Measurements from ENCODE around the gene AHCYL2.
"Not testable (repeated sequence)": the region's sequence is repeated elsewhere in the genome, so short reads cannot be mapped to it uniquely, and the experiment has no call there.

The AHCYL2 gene

DNA sequence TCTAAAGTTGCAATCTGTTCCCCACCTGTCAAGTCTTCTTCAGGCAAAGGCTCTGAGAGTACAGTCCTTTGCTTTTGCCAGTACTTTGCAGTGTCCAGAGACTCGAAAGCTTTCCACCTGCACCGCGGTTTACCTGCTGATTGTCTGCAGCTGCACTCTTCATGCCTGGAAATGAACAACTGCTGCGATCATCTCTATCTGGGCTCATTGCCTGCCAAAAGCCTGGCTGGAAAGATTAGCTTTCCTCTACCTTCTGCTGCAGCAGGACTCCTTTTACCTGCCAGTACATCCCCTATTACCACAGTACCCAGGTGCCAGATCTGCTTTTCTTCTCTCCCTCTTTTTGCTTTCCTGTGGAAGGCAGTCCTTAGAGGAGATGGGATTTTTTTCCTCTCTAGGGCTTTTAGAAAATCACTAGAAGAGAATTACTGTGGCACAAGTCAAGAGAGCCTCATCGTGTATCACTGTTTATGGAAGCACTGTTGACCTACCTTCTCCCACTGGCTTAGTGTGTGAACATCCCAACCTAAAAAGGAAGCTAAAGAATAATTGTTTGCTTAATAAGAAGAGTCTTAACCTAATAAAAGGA is 211.6 kb downstream of the AHCYL2 start:
- ChIA-PET POLR2A (no interaction called here), CTCF (no interaction called here)
- TF ChIP-seq ARNT (IDR thresholded peaks at IDR 0.05) (no peak), SUZ12 (IDR thresholded peaks at IDR 0.05) (no peak), TARDBP (IDR thresholded peaks at IDR 0.05) (no peak), FOXA1 (IDR thresholded peaks at IDR 0.05) (no peak), LEF1 (IDR thresholded peaks at IDR 0.05; ENCODE audit: borderline replicate concordance) (no peak), L3MBTL2 (conservative IDR thresholded peaks at IDR 0.05) (no peak), ZNF384 (IDR thresholded peaks at IDR 0.05) (no peak), FOXK2 (IDR thresholded peaks at IDR 0.05) (no peak), HDGF (IDR thresholded peaks at IDR 0.05; ENCODE audit: borderline replicate concordance) (no peak)
- DNase-seq (ENCODE audit: extremely low spot score), result no peak

DNA sequence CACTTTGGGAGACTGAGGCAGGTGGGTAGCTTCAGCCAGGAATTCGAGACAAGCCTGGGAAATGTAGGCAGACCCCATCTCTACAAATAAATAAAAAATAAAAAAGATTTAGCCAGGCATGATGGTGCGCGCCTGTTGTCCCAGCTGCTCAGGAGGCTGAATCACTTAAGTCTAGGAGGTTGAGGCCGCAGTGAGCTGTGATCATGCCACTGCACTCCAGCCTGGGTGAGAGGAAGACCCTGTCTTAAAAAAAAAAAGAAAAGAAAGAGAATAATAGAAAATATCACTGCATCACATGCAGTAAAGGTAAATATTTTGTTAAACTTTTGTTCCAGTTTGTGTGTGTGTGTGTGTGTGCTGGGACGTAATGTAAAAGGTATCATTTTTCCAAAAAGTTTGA is 212.4 kb downstream of the AHCYL2 start:
- ChIA-PET POLR2A (no interaction called here), CTCF (no interaction called here)
- no peak for TF ChIP-seq ARNT (IDR thresholded peaks at IDR 0.05)
- no peak for TF ChIP-seq SP1 (IDR thresholded peaks at IDR 0.05)
- TF ChIP-seq FOXM1 (IDR thresholded peaks at IDR 0.05; ENCODE audit: borderline replicate concordance), result no peak
- TF ChIP-seq FOXK2 (IDR thresholded peaks at IDR 0.05), result no peak
- no peak for TF ChIP-seq ZNF384 (IDR thresholded peaks at IDR 0.05)
- no peak for DNase-seq (ENCODE audit: extremely low spot score)

DNA sequence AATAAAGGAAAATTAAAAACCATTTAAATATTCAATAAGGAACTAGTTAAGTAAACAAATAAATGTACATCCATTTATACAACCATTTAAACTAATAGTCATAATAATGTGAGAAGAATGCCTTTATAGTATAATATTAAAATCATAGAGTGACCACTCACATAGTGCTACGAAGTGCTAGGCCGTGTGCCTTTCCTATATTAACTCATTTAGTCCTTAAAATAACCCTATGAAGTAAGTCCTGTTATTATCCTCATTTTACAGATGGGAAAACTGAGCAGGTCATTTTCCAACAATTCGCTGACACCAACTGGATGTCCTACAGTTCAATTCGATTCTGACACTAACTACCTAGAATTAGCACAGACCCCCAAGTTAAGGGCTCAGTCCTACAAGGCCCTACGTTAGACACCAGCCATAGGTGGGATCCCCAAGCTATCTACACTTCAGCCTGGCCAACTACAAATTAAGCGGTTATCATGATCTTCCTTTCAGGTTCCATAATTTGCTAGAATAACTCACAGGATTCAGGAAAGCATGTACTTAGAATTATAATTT is 213.5 kb downstream of the AHCYL2 start:
- ChIA-PET POLR2A (no interaction called here), CTCF (interaction anchor here (1.5 kb wide), 1 partner anchor 95 kb away, joined by 4 read pairs; no protein-coding TSS in a partner anchor)
- no peak for DNase-seq (ENCODE audit: extremely low spot score)
- TF ChIP-seq FOXA1 (IDR thresholded peaks at IDR 0.05), result no peak
- no peak for TF ChIP-seq ZNF384 (IDR thresholded peaks at IDR 0.05)
- TF ChIP-seq LEF1 (IDR thresholded peaks at IDR 0.05; ENCODE audit: borderline replicate concordance), result no peak
- no peak for TF ChIP-seq FOXK2 (IDR thresholded peaks at IDR 0.05)
- no peak for TF ChIP-seq NFRKB (IDR thresholded peaks at IDR 0.05)
- TF ChIP-seq TARDBP (IDR thresholded peaks at IDR 0.05), result no peak
- TF ChIP-seq SUZ12 (IDR thresholded peaks at IDR 0.05), result no peak
- no peak for TF ChIP-seq ARNT (IDR thresholded peaks at IDR 0.05)
- no peak for TF ChIP-seq CTBP1 (IDR thresholded peaks at IDR 0.05; ENCODE audit: borderline replicate concordance)
- no peak for TF ChIP-seq L3MBTL2 (conservative IDR thresholded peaks at IDR 0.05)
- TF ChIP-seq ELF4 (IDR thresholded peaks at IDR 0.05), result no peak
- no peak for TF ChIP-seq HDGF (IDR thresholded peaks at IDR 0.05; ENCODE audit: borderline replicate concordance)

DNA sequence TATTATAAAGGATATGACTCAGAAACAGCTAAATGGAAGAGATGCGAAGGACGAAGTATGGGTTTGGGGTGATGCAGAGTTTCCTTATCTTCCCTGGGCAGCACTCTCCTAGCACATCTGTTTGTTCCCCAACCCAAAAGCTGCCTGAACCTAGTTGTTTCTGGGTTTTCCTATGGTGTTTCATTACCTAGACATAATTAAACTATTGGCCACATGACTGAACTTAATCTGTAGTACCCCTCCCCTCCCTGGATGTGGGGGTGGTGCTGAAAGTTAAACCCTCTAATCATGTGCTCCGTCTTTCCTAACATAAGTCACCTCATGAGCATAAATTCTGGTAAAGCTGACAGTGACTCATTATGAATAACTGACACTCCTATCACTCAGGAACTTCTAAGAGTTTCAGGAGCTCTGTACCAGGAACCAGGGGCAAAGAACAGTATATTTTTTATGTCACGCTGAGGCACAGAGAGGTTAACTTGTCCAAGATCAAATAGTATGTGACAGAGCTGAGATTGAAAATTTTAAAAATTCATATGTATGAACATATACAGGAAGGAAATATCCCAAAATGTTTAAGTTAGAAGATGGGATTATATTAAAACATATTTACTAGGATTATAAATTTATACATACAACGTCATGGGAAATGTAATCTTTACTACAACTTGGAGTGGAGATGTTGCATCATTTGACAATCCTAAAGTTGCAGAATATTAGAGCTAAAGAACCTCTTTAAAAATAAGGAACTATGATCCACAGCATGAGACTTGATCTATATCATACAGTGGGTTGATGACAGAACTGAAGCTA is 214.2 kb downstream of the AHCYL2 start:
- DNase-seq (ENCODE audit: extremely low spot score), result no peak
- TF ChIP-seq FOXM1 (IDR thresholded peaks at IDR 0.05; ENCODE audit: borderline replicate concordance) (no peak), FOXK2 (IDR thresholded peaks at IDR 0.05) (no peak)
- TF ChIP-seq, protein P1, sequence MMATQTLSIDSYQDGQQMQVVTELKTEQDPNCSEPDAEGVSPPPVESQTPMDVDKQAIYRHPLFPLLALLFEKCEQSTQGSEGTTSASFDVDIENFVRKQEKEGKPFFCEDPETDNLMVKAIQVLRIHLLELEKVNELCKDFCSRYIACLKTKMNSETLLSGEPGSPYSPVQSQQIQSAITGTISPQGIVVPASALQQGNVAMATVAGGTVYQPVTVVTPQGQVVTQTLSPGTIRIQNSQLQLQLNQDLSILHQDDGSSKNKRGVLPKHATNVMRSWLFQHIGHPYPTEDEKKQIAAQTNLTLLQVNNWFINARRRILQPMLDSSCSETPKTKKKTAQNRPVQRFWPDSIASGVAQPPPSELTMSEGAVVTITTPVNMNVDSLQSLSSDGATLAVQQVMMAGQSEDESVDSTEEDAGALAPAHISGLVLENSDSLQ (IDR thresholded peaks at IDR 0.05), result peak; percentile 53
- ChIA-PET POLR2A (no interaction called here), CTCF (interaction anchor here (0.5 to 1.5 kb wide), 2 partner anchors 63 to 96 kb away, joined by 3 to 4 read pairs; no protein-coding TSS in a partner anchor)

DNA sequence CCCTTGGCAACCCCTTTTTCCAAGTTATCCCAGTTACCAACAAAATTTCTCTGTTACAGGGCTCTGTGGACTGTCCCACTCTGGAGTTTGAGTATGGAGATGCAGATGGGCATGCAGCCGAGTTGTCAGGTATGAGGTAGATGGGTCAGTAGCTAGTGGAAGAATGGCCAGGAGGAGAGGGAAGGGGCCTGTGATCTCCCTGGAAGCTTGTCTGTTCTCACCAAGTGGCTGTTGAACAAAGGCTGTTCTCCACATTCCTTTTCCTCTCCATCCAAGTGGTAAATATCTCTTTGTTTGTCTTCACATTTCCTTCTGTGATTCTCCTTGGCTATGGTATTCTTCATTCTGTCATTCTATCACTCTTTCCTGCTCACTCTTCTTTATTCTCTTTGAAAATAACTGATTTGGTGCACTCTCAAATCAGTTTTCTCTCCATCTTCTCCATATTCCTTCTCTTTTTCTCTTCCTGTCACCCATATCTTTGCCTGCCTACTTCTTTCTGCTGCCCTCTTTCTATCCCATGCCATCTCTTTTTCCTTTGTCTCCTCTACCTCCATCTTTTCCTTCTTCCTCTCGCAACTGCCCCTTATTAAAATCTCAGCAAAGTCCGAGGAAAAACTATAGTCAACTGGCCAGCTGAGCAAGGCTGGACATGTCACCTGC is 215.3 kb downstream of the AHCYL2 start:
- DNase-seq (ENCODE audit: extremely low spot score), result no peak
- ChIA-PET CTCF (interaction anchor here (0.7 kb wide), 1 partner anchor 32 kb away, joined by 3 read pairs; no protein-coding TSS in a partner anchor), POLR2A (no interaction called here)
- TF ChIP-seq CTBP1 (IDR thresholded peaks at IDR 0.05; ENCODE audit: borderline replicate concordance), result no peak
- no peak for TF ChIP-seq FOXM1 (IDR thresholded peaks at IDR 0.05; ENCODE audit: borderline replicate concordance)
- TF ChIP-seq SUZ12 (IDR thresholded peaks at IDR 0.05), result no peak
- TF ChIP-seq FOXA1 (IDR thresholded peaks at IDR 0.05), result no peak
- no peak for TF ChIP-seq TARDBP (IDR thresholded peaks at IDR 0.05)
- no peak for TF ChIP-seq SP1 (IDR thresholded peaks at IDR 0.05)
- TF ChIP-seq HDGF (IDR thresholded peaks at IDR 0.05; ENCODE audit: borderline replicate concordance), result no peak
- no peak for TF ChIP-seq ELF4 (IDR thresholded peaks at IDR 0.05)
- no peak for TF ChIP-seq LEF1 (IDR thresholded peaks at IDR 0.05; ENCODE audit: borderline replicate concordance)
- TF ChIP-seq BHLHE40 (IDR thresholded peaks at IDR 0.05; ENCODE audit: borderline replicate concordance), result no peak
- TF ChIP-seq, protein P1 (IDR thresholded peaks at IDR 0.05), result no peak

DNA sequence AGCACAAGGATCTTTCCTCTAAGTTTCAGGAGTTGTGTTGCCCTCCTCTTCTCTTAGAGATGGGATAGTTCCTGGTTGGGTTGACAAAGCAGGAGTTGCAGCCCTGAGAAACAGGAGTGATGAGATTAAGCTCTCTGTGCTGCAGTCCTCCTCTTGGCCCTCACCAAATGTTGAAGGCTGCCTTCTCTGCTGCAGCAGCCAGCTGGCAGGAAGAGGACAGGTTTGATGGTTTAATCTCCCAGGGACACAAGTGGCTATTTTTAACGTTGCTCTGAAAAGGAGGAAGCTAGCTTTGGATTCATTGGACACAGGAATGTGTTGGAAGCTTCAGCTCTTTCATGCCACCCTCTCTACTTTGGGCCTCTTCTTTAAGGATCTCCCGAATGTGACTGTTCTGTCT is 218.8 kb downstream of the AHCYL2 start:
- CTCF ChIA-PET, result interaction anchor here (0.7 kb wide), 1 partner anchor 201 kb away, joined by 4 read pairs; no protein-coding TSS in a partner anchor
- POLR2A ChIA-PET, result interaction anchor here (1.5 kb wide), 1 partner anchor 9 kb away, joined by 7 read pairs; the partner anchor contains the start of gene STRIP2
- TF ChIP-seq L3MBTL2 (conservative IDR thresholded peaks at IDR 0.05), result no peak
- no peak for TF ChIP-seq SUZ12 (IDR thresholded peaks at IDR 0.05)
- TF ChIP-seq ZNF384 (IDR thresholded peaks at IDR 0.05), result no peak
- no peak for TF ChIP-seq CTBP1 (IDR thresholded peaks at IDR 0.05; ENCODE audit: borderline replicate concordance)
- no peak for TF ChIP-seq FOXA1 (IDR thresholded peaks at IDR 0.05)
- no peak for TF ChIP-seq SP1 (IDR thresholded peaks at IDR 0.05)
- TF ChIP-seq BHLHE40 (IDR thresholded peaks at IDR 0.05; ENCODE audit: borderline replicate concordance), result no peak
- TF ChIP-seq FOXM1 (IDR thresholded peaks at IDR 0.05; ENCODE audit: borderline replicate concordance), result no peak
- TF ChIP-seq HDGF (IDR thresholded peaks at IDR 0.05; ENCODE audit: borderline replicate concordance), result no peak
- no peak for TF ChIP-seq ELF4 (IDR thresholded peaks at IDR 0.05)
- no peak for TF ChIP-seq LEF1 (IDR thresholded peaks at IDR 0.05; ENCODE audit: borderline replicate concordance)
- TF ChIP-seq NFRKB (IDR thresholded peaks at IDR 0.05), result no peak
- no peak for TF ChIP-seq FOXK2 (IDR thresholded peaks at IDR 0.05)
- TF ChIP-seq, protein P1 (IDR thresholded peaks at IDR 0.05), result no peak
- no peak for TF ChIP-seq TARDBP (IDR thresholded peaks at IDR 0.05)
- no peak for TF ChIP-seq ARNT (IDR thresholded peaks at IDR 0.05)
- DNase-seq (ENCODE audit: extremely low spot score), result no peak

DNA sequence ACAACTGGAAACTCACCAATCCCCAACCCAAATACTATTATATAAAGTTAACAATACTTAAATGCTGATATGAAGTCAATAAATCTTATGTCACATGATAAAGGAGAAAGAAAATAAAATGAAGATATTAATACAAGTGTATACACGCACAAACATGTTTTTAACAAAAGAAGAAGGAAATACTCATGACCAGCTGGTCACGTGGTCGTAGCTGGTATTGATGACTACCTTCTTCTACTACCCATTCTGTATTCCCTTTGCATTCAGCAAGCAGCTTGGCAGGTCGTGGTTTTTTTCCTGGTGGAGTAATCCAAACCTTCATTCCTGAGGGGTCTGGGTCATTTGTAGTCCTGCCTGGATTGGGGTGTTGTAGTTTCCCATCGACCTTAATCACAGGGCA is 219.9 kb downstream of the AHCYL2 start:
- POLR2A ChIA-PET, result not testable (repeated sequence)

DNA sequence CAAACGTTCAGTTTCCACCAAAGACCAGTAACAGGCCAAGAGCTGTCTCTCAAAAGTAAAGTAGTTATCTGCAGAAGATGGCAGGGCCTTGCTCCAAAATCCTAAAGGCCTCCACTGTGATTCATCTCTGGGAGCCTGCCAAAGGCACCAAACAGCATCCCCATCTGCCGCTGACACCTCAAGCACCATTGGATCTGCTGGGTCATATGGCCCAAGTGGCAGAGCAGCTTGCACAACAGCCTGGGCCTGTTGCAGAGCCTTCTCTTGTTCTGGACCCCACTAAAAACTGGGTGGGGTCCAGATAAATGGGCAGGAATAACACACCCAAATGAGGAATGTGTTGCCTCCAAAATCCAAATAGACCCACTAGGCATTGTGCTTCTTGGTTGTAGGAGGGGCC is 222.1 kb downstream of the AHCYL2 start:
- POLR2A ChIA-PET, CTCF ChIA-PET: not testable (repeated sequence)

More for the DNA sequence above, 219.9 kb downstream of the AHCYL2 start:
- DNase-seq (ENCODE audit: extremely low spot score); CTCF ChIA-PET: not testable (repeated sequence)

DNA sequence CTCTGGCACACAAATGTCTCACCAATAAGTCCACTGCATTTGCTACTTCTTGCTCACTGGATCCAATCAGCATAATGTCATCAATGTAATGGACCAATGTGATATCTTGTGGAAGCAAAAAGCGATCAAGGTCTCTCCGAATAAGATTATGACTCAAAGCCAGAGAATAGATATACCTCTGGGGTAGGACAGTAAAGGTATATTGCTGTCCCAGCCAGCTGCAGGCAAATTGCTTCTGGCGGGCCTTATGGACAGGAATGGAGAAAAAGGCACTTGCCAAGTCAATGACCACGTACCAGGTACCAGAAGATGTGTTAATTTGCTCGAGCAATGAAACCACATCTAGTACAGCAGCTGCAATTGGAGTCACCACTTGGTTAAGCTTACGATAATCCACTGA is 222.6 kb downstream of the AHCYL2 start:
- DNase-seq (ENCODE audit: extremely low spot score); POLR2A ChIA-PET; CTCF ChIA-PET: not testable (repeated sequence)

More for the DNA sequence above, 222.1 kb downstream of the AHCYL2 start:
- not testable (repeated sequence) for DNase-seq (ENCODE audit: extremely low spot score)

All from HEK293T (cell line).